Mesodermal cell (in vitro differentiated cells): ENCODE measurements around the gene LRRC23.
"Not testable (repeated sequence)": the region's sequence is repeated elsewhere in the genome, so short reads cannot be mapped to it uniquely, and the experiment has no call there.

Source experiments
- H3K27ac ChIP-seq: 2 replicates; pipeline ENCODE4 v1.7.0; 2013; ENCODE audit warnings: mild to moderate bottlenecking, low read depth, low read length, moderate library complexity; ENCODE audit not compliant: severe bottlenecking
- H3K36me3 ChIP-seq: 2 replicates; pipeline ENCODE4 v1.7.1; 2013; ENCODE audit warnings: mild to moderate bottlenecking, low read length, moderate library complexity; ENCODE audit not compliant: control insufficient read depth, insufficient read depth
- H3K4me1 ChIP-seq: one replicate; pipeline ENCODE4 v1.7.1; 2013; ENCODE audit warnings: mild to moderate bottlenecking, low read length; ENCODE audit not compliant: insufficient read depth, control insufficient read depth, poor library complexity, severe bottlenecking
- H3K4me3 ChIP-seq: 2 replicates; pipeline ENCODE4 v1.7.0; 2013; ENCODE audit warnings: low read length, control low read depth, mild to moderate bottlenecking; ENCODE audit not compliant: insufficient read depth, poor library complexity, severe bottlenecking; ENCODE audit errors: extremely low read depth
- H3K9me3 ChIP-seq: 2 replicates; pipeline ENCODE4 v1.7.1; 2013; ENCODE audit warnings: mild to moderate bottlenecking, low read length, moderate library complexity; ENCODE audit not compliant: control insufficient read depth
- WGBS, 2 experiments: methylation state at CpG; one replicate each; pipeline ENCODE4 v1.1.5; 2013; ENCODE audit warnings: missing lambda C conversion rate in 2 of 2; ENCODE audit not compliant: insufficient coverage in 2 of 2; 5-methylcytosine and 5-hydroxymethylcytosine counted together

LRRC23 gene

GRCh38 chr12:6890789-6891645 lies 13.6 kb upstream of the LRRC23 start:
- H3K4me3 ChIP-seq = peak overlapping the region; percentile 39
- peaks cover 10% of the 10 kb centered on the region for H3K4me1 ChIP-seq
- 6 to 8% methylated on average over 52 to 64 of the region's 68 CpGs for WGBS, 2 experiments
- H3K27ac ChIP-seq = peak overlapping the region; percentile 98
- H3K36me3 ChIP-seq = peaks cover 4% of the 10 kb centered on the region
- no peaks in the 10 kb centered on the region for H3K9me3 ChIP-seq

GRCh38 chr12:6891646-6892001 lies 13.0 kb upstream of the LRRC23 start:
- 92 to 93% methylated on average over 4 to 5 of the region's 5 CpGs for WGBS, 2 experiments
- H3K27ac ChIP-seq = peak overlapping the region; percentile 85
- peaks cover 4% of the 10 kb centered on the region for H3K36me3 ChIP-seq
- no peaks in the 10 kb centered on the region for H3K9me3 ChIP-seq
- H3K4me1 ChIP-seq = peaks cover 10% of the 10 kb centered on the region
- peak overlapping the region; percentile 39 for H3K4me3 ChIP-seq

GRCh38 chr12:6892683-6893082 lies 11.9 kb upstream of the LRRC23 start:
- H3K36me3 ChIP-seq, H3K4me3 ChIP-seq, H3K27ac ChIP-seq, H3K9me3 ChIP-seq: not testable (repeated sequence)
- 96 to 100% methylated on average over 3 of the region's 3 CpGs for WGBS, 2 experiments
- H3K4me1 ChIP-seq = peaks cover 10% of the 10 kb centered on the region

GRCh38 chr12:6894321-6894720 lies 10.3 kb upstream of the LRRC23 start:
- Histone ChIP-seq H3K4me3 (no peak overlapping the region), H3K4me1 (peaks cover 10% of the 10 kb centered on the region), H3K9me3 (no peaks in the 10 kb centered on the region), H3K36me3 (no peaks in the 10 kb centered on the region), H3K27ac (no peak overlapping the region)
- WGBS, 2 experiments = 84% methylated on average over 2 of the region's 3 CpGs; no CpG with 5 or more reads in 1 of the 2 experiments

GRCh38 chr12:6896846-6897435 lies 7.7 kb upstream of the LRRC23 start:
- no peak overlapping the region for H3K4me3 ChIP-seq
- WGBS, 2 experiments = 79 to 89% methylated on average over 5 of the region's 6 CpGs
- no peaks in the 10 kb centered on the region for H3K36me3 ChIP-seq
- no peaks in the 10 kb centered on the region for H3K9me3 ChIP-seq
- H3K4me1 ChIP-seq = no peaks in the 10 kb centered on the region
- no peak overlapping the region for H3K27ac ChIP-seq

GRCh38 chr12:6899427-6899826 lies 5.2 kb upstream of the LRRC23 start:
- H3K4me3 ChIP-seq = no peak overlapping the region
- no peak overlapping the region for H3K27ac ChIP-seq
- H3K9me3 ChIP-seq = no peaks in the 10 kb centered on the region
- H3K36me3 ChIP-seq = no peaks in the 10 kb centered on the region
- peaks cover 6% of the 10 kb centered on the region for H3K4me1 ChIP-seq
- WGBS, 2 experiments = 89 to 100% methylated on average over 2 to 3 of the region's 5 CpGs

GRCh38 chr12:6899837-6900519 lies 4.6 kb upstream of the LRRC23 start:
- Histone ChIP-seq H3K36me3 (no peaks in the 10 kb centered on the region), H3K27ac (no peak overlapping the region), H3K4me1 (peaks cover 8% of the 10 kb centered on the region), H3K9me3 (no peaks in the 10 kb centered on the region), H3K4me3 (no peak overlapping the region)
- 83 to 90% methylated on average over 6 to 10 of the region's 10 CpGs for WGBS, 2 experiments

GRCh38 chr12:6902448-6902847 lies 2.2 kb upstream of the LRRC23 start:
- no peak overlapping the region for H3K27ac ChIP-seq
- H3K36me3 ChIP-seq = no peaks in the 10 kb centered on the region
- H3K4me1 ChIP-seq = peaks cover 14% of the 10 kb centered on the region
- no CpG with 5 or more reads among the region's 4 CpGs for WGBS, 2 experiments
- H3K9me3 ChIP-seq = no peaks in the 10 kb centered on the region
- no peak overlapping the region for H3K4me3 ChIP-seq

- Histone ChIP-seq H3K27ac (no peak overlapping the region), H3K9me3 (no peaks in the 10 kb centered on the region), H3K4me1 (peaks cover 14% of the 10 kb centered on the region), H3K36me3 (no peaks in the 10 kb centered on the region), H3K4me3 (no peak overlapping the region)
- WGBS, 2 experiments = 100% methylated on average over 1 of the region's 1 CpG
These were observed 900 bp upstream of the LRRC23 start for GRCh38 chr12:6903722-6904121.

GRCh38 chr12:6905414-6906040 lies 905 bp downstream of the LRRC23 start:
- Histone ChIP-seq H3K27ac (peak overlapping the region; percentile 96), H3K36me3 (no peaks in the 10 kb centered on the region)

More at GRCh38 chr12:6905414-6906040, 905 bp downstream of the LRRC23 start:
- 64 to 68% methylated on average over 3 to 4 of the region's 5 CpGs for WGBS, 2 experiments
- Histone ChIP-seq H3K4me3 (peak overlapping the region; percentile 54), H3K9me3 (no peaks in the 10 kb centered on the region), H3K4me1 (peaks cover 14% of the 10 kb centered on the region)
